H9 (cell line): ENCODE data around the gene USP13. TPM values are rescaled to one million over a fixed set of nuclear protein-coding genes. Genes with fewer than 3 reads are reported as not detected.
A peak's percentile ranks its signal among the peaks of the same experiment; 100 is the strongest.

ENCODE experiments used
- DNase-seq: peaks from one replicate; pipeline ENCODE4 v3.0.0-alpha.2; 2017
- H2AFZ ChIP-seq: one replicate; pipeline ENCODE4 v1.6.1; 2013; ENCODE audit warnings: mild to moderate bottlenecking, low read length, control low read depth, moderate library complexity
- H2AK5ac ChIP-seq: 2 replicates; pipeline ENCODE4 v1.6.1; 2013; ENCODE audit warnings: low read length, control low read depth, mixed read lengths; ENCODE audit not compliant: insufficient read length
- H2BK120ac ChIP-seq: one replicate; pipeline ENCODE4 v1.6.1; 2013; ENCODE audit warnings: low read depth, mild to moderate bottlenecking, low read length, control low read depth, inconsistent platforms; ENCODE audit not compliant: poor library complexity, severe bottlenecking
- H2BK12ac ChIP-seq: 2 replicates; pipeline ENCODE4 v1.6.1; 2013; ENCODE audit warnings: low read length, control low read depth, mixed read lengths, low read depth; ENCODE audit not compliant: insufficient read length
- H2BK15ac ChIP-seq: 2 replicates; pipeline ENCODE4 v1.6.1; 2013; ENCODE audit warnings: low read depth, low read length, control low read depth
- H2BK20ac ChIP-seq: one replicate; pipeline ENCODE4 v1.6.1; 2013; ENCODE audit warnings: low read depth, mild to moderate bottlenecking, low read length, control low read depth, inconsistent platforms; ENCODE audit not compliant: poor library complexity, severe bottlenecking
- H2BK5ac ChIP-seq: 2 replicates; pipeline ENCODE4 v1.6.1; 2013; ENCODE audit warnings: low read length, control low read depth, mixed read lengths; ENCODE audit not compliant: insufficient read length
- H3K14ac ChIP-seq: 2 replicates; pipeline ENCODE4 v1.6.1; 2013; ENCODE audit warnings: low read length, control low read depth; ENCODE audit not compliant: insufficient read depth
- H3K18ac ChIP-seq: 2 replicates; pipeline ENCODE4 v1.6.1; 2013; ENCODE audit warnings: low read depth, mild to moderate bottlenecking, mixed read lengths, low read length, control low read depth; ENCODE audit not compliant: insufficient read length
- H3K23ac ChIP-seq: 2 replicates; pipeline ENCODE4 v1.6.1; 2013; ENCODE audit warnings: low read length, control low read depth, mixed read lengths, low read depth; ENCODE audit not compliant: insufficient read length
- H3K23me2 ChIP-seq: 2 replicates; pipeline ENCODE4 v1.6.1; 2013; ENCODE audit warnings: low read depth, mild to moderate bottlenecking, mixed read lengths, low read length, control low read depth; ENCODE audit not compliant: insufficient read length, poor library complexity, severe bottlenecking
- H3K27ac ChIP-seq: 2 replicates; pipeline ENCODE4 v1.5.1; 2013; ENCODE audit warnings: low read length, control low read depth, mixed read lengths, low read depth; ENCODE audit not compliant: insufficient read length
- H3K27me3 ChIP-seq: 2 replicates; pipeline ENCODE4 v1.6.1; 2013; ENCODE audit warnings: low read length, control low read depth, inconsistent platforms; ENCODE audit not compliant: insufficient read depth
- H3K4ac ChIP-seq: 2 replicates; pipeline ENCODE4 v1.6.1; 2013; ENCODE audit warnings: low read depth, mild to moderate bottlenecking, control low read depth, inconsistent platforms, low read length, moderate library complexity
- H3K4me1 ChIP-seq: 2 replicates; pipeline ENCODE4 v1.6.1; 2013; ENCODE audit warnings: low read length, control low read depth, inconsistent platforms; ENCODE audit not compliant: insufficient read depth
- H3K4me2 ChIP-seq: 2 replicates; pipeline ENCODE4 v1.6.1; 2013; ENCODE audit warnings: low read length, control low read depth, mixed read lengths; ENCODE audit not compliant: insufficient read length, insufficient read depth
- H3K56ac ChIP-seq: 2 replicates; pipeline ENCODE4 v1.6.1; 2013; ENCODE audit warnings: low read depth, mild to moderate bottlenecking, mixed read lengths, low read length, control low read depth; ENCODE audit not compliant: insufficient read length
- H3K79me1 ChIP-seq: 2 replicates; pipeline ENCODE4 v1.6.1; 2013; ENCODE audit warnings: low read depth, mild to moderate bottlenecking, moderate library complexity, low read length, control low read depth, inconsistent platforms; ENCODE audit not compliant: insufficient read depth, poor library complexity, severe bottlenecking
- H3K79me2 ChIP-seq: 2 replicates; pipeline ENCODE4 v1.6.1; 2013; ENCODE audit warnings: low read length, control low read depth, inconsistent platforms; ENCODE audit not compliant: insufficient read depth
- H3K9ac ChIP-seq: 2 replicates; pipeline ENCODE4 v1.6.1; 2013; ENCODE audit warnings: low read length, control low read depth, mixed read lengths; ENCODE audit not compliant: insufficient read length; ENCODE audit errors: extremely low read depth
- H3K9me3 ChIP-seq: one replicate; pipeline ENCODE4 v1.6.1; 2013; ENCODE audit warnings: low read depth, low read length, inconsistent platforms; ENCODE audit not compliant: control insufficient read depth
- H3T11ph ChIP-seq: one replicate; pipeline ENCODE4 v1.6.1; 2013; ENCODE audit warnings: mild to moderate bottlenecking, low read length, control low read depth, inconsistent platforms
- H4K20me1 ChIP-seq: one replicate; pipeline ENCODE4 v1.6.1; 2013; ENCODE audit not compliant: control insufficient read depth, insufficient read length, insufficient read depth
- H4K5ac ChIP-seq: 2 replicates; pipeline ENCODE4 v1.6.1; 2013; ENCODE audit warnings: low read depth, mild to moderate bottlenecking, mixed read lengths, low read length, control low read depth; ENCODE audit not compliant: insufficient read length
- H4K8ac ChIP-seq: replicated peaks from 2 replicates; pipeline ENCODE4 v1.6.1; 2013; ENCODE audit warnings: low read length, control low read depth, mixed read lengths, low read depth; ENCODE audit not compliant: insufficient read length
- H4K91ac ChIP-seq: 2 replicates; pipeline ENCODE4 v1.6.1; 2013; ENCODE audit warnings: low read depth, mild to moderate bottlenecking, moderate library complexity, mixed read lengths, low read length, control low read depth; ENCODE audit not compliant: insufficient read length
- H3K27ac Mint-ChIP-seq, 3 experiments: 2 replicates in 2 of 3; 3 replicates in 1 of 3; pipeline ENCODE4 v1.8.0; 2020 to 2021; ENCODE audit warnings: mixed read lengths in 3 of 3, mild to moderate bottlenecking in 1 of 3, moderate library complexity in 1 of 3
- H3K27me3 Mint-ChIP-seq: 2 replicates; pipeline ENCODE4 v1.8.0; 2021; ENCODE audit warnings: low read depth, mild to moderate bottlenecking, moderate library complexity, mixed read lengths
- H3K36me3 Mint-ChIP-seq, 3 experiments: 2 replicates in 2 of 3; 3 replicates in 1 of 3; pipeline ENCODE4 v1.8.0; 2020 to 2021; ENCODE audit warnings: low read depth in 3 of 3, mixed read lengths in 3 of 3; ENCODE audit not compliant: insufficient read depth in 1 of 3
- H3K4me1 Mint-ChIP-seq, 2 experiments: 2 replicates each; pipeline ENCODE4 v1.8.0; 2020; ENCODE audit warnings: mixed read lengths in 2 of 2
- H3K4me3 Mint-ChIP-seq, 2 experiments: 2 replicates in 1 of 2; 3 replicates in 1 of 2; pipeline ENCODE4 v1.8.0; 2020 to 2021; ENCODE audit warnings: mild to moderate bottlenecking in 2 of 2, mixed read lengths in 2 of 2, moderate library complexity in 1 of 2
- H3K9me3 Mint-ChIP-seq, 2 experiments: 2 replicates in 1 of 2; 3 replicates in 1 of 2; pipeline ENCODE4 v1.8.0; 2020; ENCODE audit warnings: mild to moderate bottlenecking in 2 of 2, mixed read lengths in 2 of 2, moderate library complexity in 1 of 2
- whole genome bisulfite sequencing: extraction: QIAGEN DNeasy Blood & Tissue Kit; methylation state at CpG from one replicate; pipeline ENCODE4 v1.1.7; 2013; ENCODE audit warnings: missing lambda C conversion rate, low lambda C conversion rate, mixed read lengths; ENCODE audit not compliant: insufficient read length; ENCODE audit errors: extremely low coverage; 5-methylcytosine and 5-hydroxymethylcytosine counted together
- total RNA-seq: library from RNA; stranded (reverse); gene quantifications from 2 replicates; pipeline ENCODE4 v1.2.1, GENCODE V29; 2021
- TF ChIP-seq, protein P1 (sequence below): fragments of 200-600 bp; sonication (generic); conservative IDR thresholded peaks from 3 replicates; pipeline ENCODE4 v1.8.0; 2021; ENCODE audit warnings: antibody characterized with exemption, mild to moderate bottlenecking

The USP13 gene
- total RNA-seq, 1 experiment from 2014 or later = 26.7 TPM

DNA sequence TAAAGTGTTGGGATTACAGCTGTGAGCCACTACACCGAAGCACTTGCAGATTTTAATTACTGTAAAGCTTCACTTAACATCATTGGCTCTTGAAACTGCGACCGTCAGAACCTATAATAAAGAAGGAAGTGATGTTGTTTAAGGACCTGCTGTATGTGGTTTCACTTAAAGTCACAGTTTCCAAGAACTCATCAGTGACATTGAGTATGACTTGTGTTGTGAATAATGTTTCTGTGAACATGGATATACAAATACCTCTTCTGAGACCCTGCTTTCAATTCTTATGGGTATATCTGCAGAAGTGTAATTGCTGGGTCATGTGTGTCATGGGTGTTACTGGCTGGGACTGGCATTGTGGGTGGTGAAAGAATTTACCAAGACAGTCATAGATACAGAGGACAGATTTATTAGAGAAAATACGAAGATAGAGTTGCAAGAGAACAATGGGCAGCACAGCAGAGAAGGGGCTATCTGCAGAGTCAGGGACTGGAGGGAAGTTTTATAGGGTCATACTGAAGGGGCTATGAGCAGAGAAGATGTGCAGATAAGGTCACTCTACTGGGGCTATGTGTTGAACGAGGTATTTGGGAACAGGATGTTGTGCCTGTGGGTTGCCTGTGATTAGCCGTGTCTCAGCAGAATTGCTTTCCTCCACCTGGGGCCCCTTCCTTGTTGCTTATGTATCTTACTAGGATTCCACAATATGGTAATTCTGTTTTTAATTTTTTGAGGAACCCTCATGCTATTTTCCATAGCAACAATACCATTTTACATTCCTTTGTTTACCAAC, 43.7 kb upstream of the USP13 start:
- peaks cover 4 to 5% of the 10 kb centered on the region in 2 experiments; a peak in 3 of 4 replicates for H3K4me1 Mint-ChIP-seq
- H3K23ac ChIP-seq = no peak overlapping the region
- peaks cover under 1% of the 10 kb centered on the region; the same call in 1 of the 2 replicates for H3K79me2 ChIP-seq
- H3K18ac ChIP-seq = no peak overlapping the region
- no peaks in the 10 kb centered on the region for H3K9me3 ChIP-seq
- H2AFZ ChIP-seq = no peak overlapping the region
- no peak overlapping the region for H2BK5ac ChIP-seq
- no peak overlapping the region for H2BK20ac ChIP-seq
- H2AK5ac ChIP-seq = no peak overlapping the region
- no peak overlapping the region for H3K4me2 ChIP-seq
- no peaks in the 10 kb centered on the region for H3K27me3 ChIP-seq
- H3K4ac ChIP-seq = no peak overlapping the region
- H3K79me1 ChIP-seq = peaks cover 3% of the 10 kb centered on the region
- H3K14ac ChIP-seq = no peak overlapping the region
- peaks cover 6% of the 10 kb centered on the region for H3K23me2 ChIP-seq
- no peak overlapping the region for H4K91ac ChIP-seq
- no peak overlapping the region for H3K4me3 Mint-ChIP-seq
- H3K27ac Mint-ChIP-seq = peak overlapping the region; percentile 13 to 19 (median 15); a peak in 3 of 7 replicates
- no peak for DNase-seq
- H2BK15ac ChIP-seq = no peak overlapping the region
- no CpG with 5 or more reads among the region's 6 CpGs for WGBS
- no peaks in the 10 kb centered on the region for H3K4me1 ChIP-seq
- H3K27me3 Mint-ChIP-seq = no peaks in the 10 kb centered on the region
- H4K5ac ChIP-seq = no peak overlapping the region
- H3K27ac ChIP-seq = no peak overlapping the region
- no peaks in the 10 kb centered on the region for H4K20me1 ChIP-seq
- H3K36me3 Mint-ChIP-seq = peaks cover 2 to 13% (median 9%) of the 10 kb centered on the region in 3 experiments
- H3T11ph ChIP-seq = no peak overlapping the region
- H3K9me3 Mint-ChIP-seq = no peaks in the 10 kb centered on the region; a peak in 1 of 5 replicates
- no peak overlapping the region for H2BK120ac ChIP-seq
- H4K8ac ChIP-seq = no peak overlapping the region
- TF ChIP-seq, protein P1, sequence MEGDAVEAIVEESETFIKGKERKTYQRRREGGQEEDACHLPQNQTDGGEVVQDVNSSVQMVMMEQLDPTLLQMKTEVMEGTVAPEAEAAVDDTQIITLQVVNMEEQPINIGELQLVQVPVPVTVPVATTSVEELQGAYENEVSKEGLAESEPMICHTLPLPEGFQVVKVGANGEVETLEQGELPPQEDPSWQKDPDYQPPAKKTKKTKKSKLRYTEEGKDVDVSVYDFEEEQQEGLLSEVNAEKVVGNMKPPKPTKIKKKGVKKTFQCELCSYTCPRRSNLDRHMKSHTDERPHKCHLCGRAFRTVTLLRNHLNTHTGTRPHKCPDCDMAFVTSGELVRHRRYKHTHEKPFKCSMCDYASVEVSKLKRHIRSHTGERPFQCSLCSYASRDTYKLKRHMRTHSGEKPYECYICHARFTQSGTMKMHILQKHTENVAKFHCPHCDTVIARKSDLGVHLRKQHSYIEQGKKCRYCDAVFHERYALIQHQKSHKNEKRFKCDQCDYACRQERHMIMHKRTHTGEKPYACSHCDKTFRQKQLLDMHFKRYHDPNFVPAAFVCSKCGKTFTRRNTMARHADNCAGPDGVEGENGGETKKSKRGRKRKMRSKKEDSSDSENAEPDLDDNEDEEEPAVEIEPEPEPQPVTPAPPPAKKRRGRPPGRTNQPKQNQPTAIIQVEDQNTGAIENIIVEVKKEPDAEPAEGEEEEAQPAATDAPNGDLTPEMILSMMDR = no peak
- H3K9ac ChIP-seq = no peak overlapping the region
- H2BK12ac ChIP-seq = no peak overlapping the region
- no peak overlapping the region for H3K56ac ChIP-seq
